HG02938 (cell line): ENCODE data around the gene CHDH.
A peak's percentile ranks its signal among the peaks of the same experiment; 100 is the strongest.

Source experiments
- ATAC-seq: cut with Tn5 transposase; IDR thresholded peaks from one replicate; pipeline ENCODE4 v1.9.1; 2021; ENCODE audit warnings: mild to moderate bottlenecking, moderate library complexity; ENCODE audit not compliant: unreplicated experiment

The CHDH gene

GRCh38 chr3:53846134-53846850, at the start of gene CHDH, which contains the start of gene IL17RB:
TSS of gene CHDH (minus strand) at chr3:53846419. CDS start at chr3:53824008, 22,411 bp downstream.
TSS of gene IL17RB (plus strand) at chr3:53846568. CDS start at chr3:53846589, 21 bp downstream.
- no peak for ATAC-seq

GRCh38 chr3:53892286-53892637, 46.0 kb upstream of the CHDH start:
- no peak for ATAC-seq

- ATAC-seq: peak; percentile 96
Measured at GRCh38 chr3:53891497-53892285, 45.5 kb upstream of the CHDH start, which contains the start of gene SELENOK. TSS of gene SELENOK (minus strand) at chr3:53891859.

GRCh38 chr3:53890726-53891475, 44.7 kb upstream of the CHDH start:
- no peak for ATAC-seq

- ATAC-seq: no peak
Measured at GRCh38 chr3:53888232-53888631, 42.0 kb upstream of the CHDH start.

- ATAC-seq: no peak
Measured at GRCh38 chr3:53887446-53887845, 41.2 kb upstream of the CHDH start.

- no peak for ATAC-seq
Measured at GRCh38 chr3:53885239-53885638, 39.0 kb upstream of the CHDH start.

GRCh38 chr3:53884623-53885022, 38.4 kb upstream of the CHDH start:
- no peak for ATAC-seq

- no peak for ATAC-seq
Measured at GRCh38 chr3:53883008-53883407, 36.8 kb upstream of the CHDH start.

- peak; percentile 80 for ATAC-seq
Measured at GRCh38 chr3:53881691-53882593, 35.7 kb upstream of the CHDH start, which contains the start of gene ACTR8. TSS of gene ACTR8 (minus strand) at chr3:53882152. CDS start at chr3:53882101, 51 bp downstream.

GRCh38 chr3:53880396-53881345, 34.5 kb upstream of the CHDH start:
- no peak for ATAC-seq

GRCh38 chr3:53865732-53866499, 19.7 kb upstream of the CHDH start:
- no peak for ATAC-seq

- no peak for ATAC-seq
Measured at GRCh38 chr3:53863145-53863544, 16.9 kb upstream of the CHDH start.

GRCh38 chr3:53862241-53862640, 16.0 kb upstream of the CHDH start:
- ATAC-seq: no peak

GRCh38 chr3:53860196-53860595, 14.0 kb upstream of the CHDH start:
- no peak for ATAC-seq

- no peak for ATAC-seq
Measured at GRCh38 chr3:53859178-53859577, 13.0 kb upstream of the CHDH start.

- ATAC-seq: no peak
Measured at GRCh38 chr3:53858096-53858741, 12.0 kb upstream of the CHDH start.

- ATAC-seq: peak; percentile 51
Measured at GRCh38 chr3:53856964-53857363, 10.7 kb upstream of the CHDH start.
